GM20000 (cell line): ENCODE results near the gene ZDHHC17.

Source experiments
- DNase-seq: peaks from one replicate; pipeline ENCODE4 v3.0.0; 2012; ENCODE audit warnings: low spot score
- TF ChIP-seq, protein P1 (sequence below): IDR thresholded peaks from 2 replicates; pipeline ENCODE4 v1.5.1; 2012; ENCODE audit warnings: mild to moderate bottlenecking, control low read depth; ENCODE audit errors: extremely low read depth, missing control alignments

Gene ZDHHC17, protein sequence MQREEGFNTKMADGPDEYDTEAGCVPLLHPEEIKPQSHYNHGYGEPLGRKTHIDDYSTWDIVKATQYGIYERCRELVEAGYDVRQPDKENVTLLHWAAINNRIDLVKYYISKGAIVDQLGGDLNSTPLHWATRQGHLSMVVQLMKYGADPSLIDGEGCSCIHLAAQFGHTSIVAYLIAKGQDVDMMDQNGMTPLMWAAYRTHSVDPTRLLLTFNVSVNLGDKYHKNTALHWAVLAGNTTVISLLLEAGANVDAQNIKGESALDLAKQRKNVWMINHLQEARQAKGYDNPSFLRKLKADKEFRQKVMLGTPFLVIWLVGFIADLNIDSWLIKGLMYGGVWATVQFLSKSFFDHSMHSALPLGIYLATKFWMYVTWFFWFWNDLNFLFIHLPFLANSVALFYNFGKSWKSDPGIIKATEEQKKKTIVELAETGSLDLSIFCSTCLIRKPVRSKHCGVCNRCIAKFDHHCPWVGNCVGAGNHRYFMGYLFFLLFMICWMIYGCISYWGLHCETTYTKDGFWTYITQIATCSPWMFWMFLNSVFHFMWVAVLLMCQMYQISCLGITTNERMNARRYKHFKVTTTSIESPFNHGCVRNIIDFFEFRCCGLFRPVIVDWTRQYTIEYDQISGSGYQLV

DNA sequence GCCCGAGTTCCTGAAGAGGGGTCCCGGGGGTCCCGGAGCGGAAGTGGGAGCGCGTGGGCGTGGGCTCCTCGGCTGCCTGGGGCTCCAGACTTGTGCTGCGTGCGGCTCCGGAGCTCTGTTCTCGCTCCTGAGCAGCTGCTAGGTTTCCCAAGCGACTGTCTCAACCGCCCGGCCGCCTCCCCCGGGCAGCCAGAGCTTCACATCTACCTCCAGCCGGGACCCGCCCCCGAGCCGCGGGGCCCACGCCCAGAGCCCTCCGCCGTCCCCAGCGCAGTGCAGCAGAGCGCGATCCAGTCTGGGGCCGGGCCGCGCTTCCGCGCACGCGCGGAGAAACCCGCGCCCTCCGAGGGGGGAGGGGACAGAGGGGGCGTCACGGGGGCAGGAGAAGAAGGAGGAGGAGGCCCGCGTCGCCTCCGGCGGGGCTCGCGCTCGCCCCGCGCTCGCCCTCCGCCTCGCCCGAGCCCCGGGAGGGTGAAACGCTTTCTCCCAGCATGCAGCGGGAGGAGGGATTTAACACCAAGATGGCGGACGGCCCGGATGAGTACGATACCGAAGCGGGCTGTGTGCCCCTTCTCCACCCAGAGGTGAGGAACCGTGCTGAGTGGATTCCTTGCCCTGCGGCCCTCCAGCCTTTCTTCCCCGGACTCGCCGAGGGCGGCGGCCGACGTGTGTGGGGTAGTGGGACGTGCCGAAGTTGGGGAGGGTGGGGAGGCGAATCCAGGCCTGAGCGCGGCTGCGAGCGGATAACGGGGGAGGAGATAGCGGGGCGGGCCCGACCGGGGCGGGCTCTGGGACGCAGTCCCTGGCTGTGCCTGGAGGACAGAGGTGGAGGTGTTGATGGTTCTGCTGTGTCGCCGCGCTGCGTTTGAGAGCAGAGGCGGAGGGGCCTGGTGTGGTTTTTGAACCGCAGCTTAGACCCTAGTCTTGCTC lies at the start of gene ZDHHC17:
Gene ZDHHC17 (plus strand): TSS at position 370 of the 930 bp plus-strand sequence. CDS start 122 bp downstream, at position 492.
- DNase-seq: peak; percentile 91

GRCh38 chr12:76714415-76714814 lies 49.5 kb upstream of the ZDHHC17 start:
- DNase-seq: no peak
- TF ChIP-seq, protein P1, sequence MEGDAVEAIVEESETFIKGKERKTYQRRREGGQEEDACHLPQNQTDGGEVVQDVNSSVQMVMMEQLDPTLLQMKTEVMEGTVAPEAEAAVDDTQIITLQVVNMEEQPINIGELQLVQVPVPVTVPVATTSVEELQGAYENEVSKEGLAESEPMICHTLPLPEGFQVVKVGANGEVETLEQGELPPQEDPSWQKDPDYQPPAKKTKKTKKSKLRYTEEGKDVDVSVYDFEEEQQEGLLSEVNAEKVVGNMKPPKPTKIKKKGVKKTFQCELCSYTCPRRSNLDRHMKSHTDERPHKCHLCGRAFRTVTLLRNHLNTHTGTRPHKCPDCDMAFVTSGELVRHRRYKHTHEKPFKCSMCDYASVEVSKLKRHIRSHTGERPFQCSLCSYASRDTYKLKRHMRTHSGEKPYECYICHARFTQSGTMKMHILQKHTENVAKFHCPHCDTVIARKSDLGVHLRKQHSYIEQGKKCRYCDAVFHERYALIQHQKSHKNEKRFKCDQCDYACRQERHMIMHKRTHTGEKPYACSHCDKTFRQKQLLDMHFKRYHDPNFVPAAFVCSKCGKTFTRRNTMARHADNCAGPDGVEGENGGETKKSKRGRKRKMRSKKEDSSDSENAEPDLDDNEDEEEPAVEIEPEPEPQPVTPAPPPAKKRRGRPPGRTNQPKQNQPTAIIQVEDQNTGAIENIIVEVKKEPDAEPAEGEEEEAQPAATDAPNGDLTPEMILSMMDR: no peak

More for the DNA sequence above, at the start of gene ZDHHC17:
- TF ChIP-seq, protein P1: no peak

- TF ChIP-seq, protein P1: no peak
- no peak for DNase-seq
Measured at GRCh38 chr12:76714861-76715260, 49.1 kb upstream of the ZDHHC17 start.

DNA sequence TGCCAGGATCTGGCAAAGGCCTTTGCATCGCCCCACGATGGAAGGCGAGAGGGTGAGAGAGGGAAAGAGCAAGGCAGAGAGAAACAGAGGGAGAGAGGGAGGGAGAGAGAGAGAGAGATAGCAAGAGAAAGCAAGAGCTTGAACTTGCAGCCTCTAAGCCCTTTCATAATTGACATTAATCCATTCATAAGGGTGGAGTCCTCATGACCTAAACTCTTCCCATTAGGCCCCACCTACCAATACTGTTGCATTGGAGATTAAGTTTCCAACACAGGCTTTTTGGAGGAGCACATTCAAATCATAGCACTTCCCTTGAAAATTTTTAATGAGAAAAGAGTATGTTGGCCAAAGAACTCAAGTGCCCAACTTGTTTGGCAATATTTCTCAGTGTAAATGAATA lies 48.6 kb upstream of the ZDHHC17 start:
- TF ChIP-seq, protein P1: no peak
- DNase-seq: no peak

GRCh38 chr12:76717314-76717713 lies 46.6 kb upstream of the ZDHHC17 start:
- DNase-seq: no peak
- TF ChIP-seq, protein P1: no peak

DNA sequence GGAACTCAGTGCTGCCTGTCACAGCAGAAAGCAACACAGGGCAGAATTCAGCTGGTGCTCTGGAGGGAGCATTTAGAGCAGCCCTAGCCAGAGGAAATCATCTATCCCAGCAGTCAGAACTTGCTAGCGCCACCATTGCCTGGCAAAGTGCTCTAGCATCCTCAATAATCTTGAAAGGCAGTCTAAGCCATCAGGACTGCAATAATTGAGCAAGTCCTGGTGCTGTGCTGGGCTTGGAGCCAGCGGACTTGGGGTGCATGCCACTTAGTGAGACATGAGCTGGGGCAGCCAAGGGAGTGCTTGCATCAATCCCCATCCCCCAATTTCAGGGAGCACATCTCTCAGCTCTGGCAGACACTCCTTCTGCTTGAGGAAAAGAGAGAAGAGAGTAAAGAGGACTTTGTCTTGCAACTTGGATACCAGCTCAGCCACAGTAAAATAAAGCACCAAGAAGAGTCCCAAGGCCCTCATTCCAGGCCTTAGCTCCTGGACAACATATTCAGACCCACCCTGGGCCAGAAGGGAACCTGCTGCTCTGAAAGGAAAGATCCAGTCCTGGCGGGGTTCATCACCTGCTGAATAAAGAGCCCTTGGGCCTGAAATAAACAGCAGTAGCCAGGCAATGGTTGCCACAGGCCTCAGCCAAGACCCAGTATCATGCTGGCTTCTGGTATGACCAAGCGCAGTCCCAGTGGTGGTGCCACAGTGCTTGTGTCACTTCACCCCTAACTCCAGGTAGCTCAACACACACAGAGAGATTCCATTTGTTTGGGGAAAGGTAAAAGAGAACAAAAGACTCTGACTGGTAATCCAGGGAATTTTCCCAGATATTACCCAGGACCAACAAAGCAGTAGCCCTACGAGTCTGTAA lies 44.5 kb upstream of the ZDHHC17 start:
- TF ChIP-seq, protein P1: no peak
- no peak for DNase-seq
